Neural progenitor cell (in vitro differentiated cells): ENCODE measurements around the gene SLC17A7.
"Not testable (repeated sequence)": the region's sequence is repeated elsewhere in the genome, so short reads cannot be mapped to it uniquely, and the experiment has no call there.

Experiments used
- CTCF ChIP-seq: fragments of 200-600 bp; sonication (generic); IDR thresholded peaks from 2 replicates; pipeline ENCODE4 v1.5.1; 2017; ENCODE audit warnings: antibody characterized with exemption, mild to moderate bottlenecking
- EZH2 ChIP-seq: fragments of 200-600 bp; sonication (generic); IDR thresholded peaks from 2 replicates; pipeline ENCODE4 v1.6.1; 2017; ENCODE audit warnings: antibody characterized with exemption, mild to moderate bottlenecking, moderate library complexity

- TF ChIP-seq CTCF, result not testable (repeated sequence)
- peak; percentile 11 for TF ChIP-seq EZH2
Observed at GRCh38 chr19:49444100-49444700, 2.9 kb upstream of the SLC17A7 start.
